Smooth muscle cell of the brain vasculature (primary cell): ENCODE measurements around the gene TXK.
A peak's percentile ranks its signal among the peaks of the same experiment; 100 is the strongest.

ENCODE experiments used
- DNase-seq: peaks from one replicate; pipeline ENCODE4 v3.0.0-alpha.2; 2012; ENCODE audit warnings: low read depth, low spot score

Gene TXK

GRCh38 chr4:48051078-48051477 is 83.0 kb downstream of the TXK start:
- no peak for DNase-seq

- no peak for DNase-seq
Measured at GRCh38 chr4:48049483-48049882, 84.6 kb downstream of the TXK start.

GRCh38 chr4:48047896-48048295 is 86.2 kb downstream of the TXK start:
- DNase-seq, result no peak

- no peak for DNase-seq
Measured at GRCh38 chr4:48047421-48047844, 86.6 kb downstream of the TXK start.

DNA sequence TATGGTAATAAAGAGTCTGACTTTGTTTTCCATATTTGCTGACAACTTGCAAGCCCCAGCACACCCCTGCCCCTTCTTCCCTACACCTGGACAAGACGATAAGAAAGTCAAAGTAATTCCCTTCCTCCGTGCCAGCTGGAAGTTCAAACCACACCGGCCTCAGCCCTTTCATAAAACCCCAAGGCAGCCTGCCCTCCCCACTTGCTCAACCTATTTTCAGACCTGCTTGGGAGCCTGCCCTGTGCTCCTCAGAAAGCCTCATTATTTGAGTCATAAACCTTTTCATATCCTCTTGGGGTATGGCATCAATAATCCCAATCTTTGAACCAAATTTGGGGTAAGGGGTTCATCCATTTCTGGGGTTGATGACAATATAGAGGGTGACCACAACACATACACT is 88.0 kb downstream of the TXK start:
- no peak for DNase-seq

GRCh38 chr4:48044298-48044697 is 89.8 kb downstream of the TXK start:
- DNase-seq, result no peak

GRCh38 chr4:48043504-48043903 is 90.5 kb downstream of the TXK start:
- DNase-seq, result no peak

GRCh38 chr4:48042979-48043461 is 91.0 kb downstream of the TXK start:
- no peak for DNase-seq

GRCh38 chr4:48041535-48042137 is 92.4 kb downstream of the TXK start:
- no peak for DNase-seq

DNA sequence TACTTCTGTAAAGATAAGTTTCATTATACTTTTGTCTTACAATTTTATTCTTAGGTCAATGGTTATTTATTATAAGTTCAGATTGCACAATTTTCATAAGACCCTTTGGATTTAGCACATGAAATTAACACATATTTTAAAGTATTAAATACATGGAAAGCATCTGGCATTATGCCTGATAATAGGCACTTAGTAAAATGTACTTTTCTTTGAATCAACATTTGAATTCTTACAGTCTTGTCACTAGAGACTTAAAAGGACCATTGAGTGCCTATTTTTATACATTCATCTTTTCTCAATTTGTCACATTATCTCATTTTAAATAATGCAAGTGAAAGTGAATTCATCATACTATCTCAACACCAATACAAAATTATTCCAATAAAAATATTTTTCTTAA is 94.5 kb downstream of the TXK start:
- no peak for DNase-seq

DNA sequence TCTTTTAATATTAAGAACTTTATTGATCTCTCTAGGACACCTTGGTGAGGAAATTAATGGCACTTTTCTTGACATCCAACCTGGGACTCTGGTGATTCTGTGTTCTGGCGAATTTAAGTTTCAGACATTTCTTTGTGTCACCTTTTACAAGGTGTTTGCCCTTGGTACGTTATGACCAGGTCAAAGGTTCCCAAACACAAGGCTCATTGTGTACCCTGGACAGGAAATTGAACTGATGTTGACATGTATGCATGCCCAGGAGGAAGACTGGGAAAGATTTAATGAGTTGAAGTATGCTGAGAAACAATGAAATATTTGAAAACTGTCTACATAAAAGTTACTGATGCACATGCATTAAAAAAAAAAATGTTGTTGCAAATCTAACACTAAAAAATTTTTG is 95.4 kb downstream of the TXK start:
- DNase-seq, result no peak

GRCh38 chr4:48037117-48037462 is 97.0 kb downstream of the TXK start:
- no peak for DNase-seq

- DNase-seq, result no peak
Measured at GRCh38 chr4:48035952-48036351, 98.1 kb downstream of the TXK start.

DNA sequence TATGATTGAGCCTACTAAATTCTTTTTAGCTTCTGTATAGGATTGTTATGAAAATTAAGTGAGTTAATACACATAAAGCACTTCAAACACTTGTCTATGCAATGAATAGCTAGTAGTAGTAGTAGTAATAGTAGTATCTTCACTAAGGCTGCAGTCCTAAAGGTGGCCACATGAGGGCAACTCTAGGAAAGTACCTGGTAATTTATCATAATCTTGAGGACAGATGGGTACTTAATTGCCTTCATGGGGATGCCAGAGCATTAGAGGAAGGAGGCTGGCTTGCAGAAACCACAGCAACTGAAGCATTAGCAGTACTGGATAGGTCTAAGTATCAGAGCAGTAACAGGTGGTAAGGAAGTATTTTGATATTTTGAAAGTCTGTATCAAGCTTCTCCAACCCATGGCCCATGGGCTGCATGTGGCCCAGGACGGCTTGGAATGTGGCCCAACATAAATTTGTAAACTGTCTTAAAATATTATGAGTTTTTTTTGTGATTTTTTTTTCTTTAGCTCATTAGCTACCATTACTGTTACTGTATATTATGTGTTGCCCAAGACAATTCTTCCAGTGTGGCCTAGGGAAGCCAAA is 100.1 kb downstream of the TXK start:
- no peak for DNase-seq

DNA sequence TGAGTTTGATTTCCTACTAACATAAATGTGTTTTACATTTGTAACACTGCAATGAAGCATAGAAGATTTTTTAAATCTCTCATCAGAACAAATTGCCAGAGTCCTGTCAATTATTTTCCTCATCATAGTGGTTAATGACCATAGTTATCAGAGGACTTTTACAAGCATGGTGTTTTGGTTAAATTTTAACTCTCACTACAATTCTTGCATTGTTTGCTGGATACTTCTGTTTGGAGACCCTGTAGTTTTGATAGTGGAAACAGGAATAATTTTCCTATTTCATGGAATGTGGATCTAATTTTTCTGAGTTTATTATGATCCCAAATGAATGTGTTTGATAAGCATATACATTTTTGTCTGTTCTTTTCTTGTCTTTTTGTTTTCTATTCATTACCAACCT is 100.6 kb downstream of the TXK start:
- DNase-seq, result no peak

DNA sequence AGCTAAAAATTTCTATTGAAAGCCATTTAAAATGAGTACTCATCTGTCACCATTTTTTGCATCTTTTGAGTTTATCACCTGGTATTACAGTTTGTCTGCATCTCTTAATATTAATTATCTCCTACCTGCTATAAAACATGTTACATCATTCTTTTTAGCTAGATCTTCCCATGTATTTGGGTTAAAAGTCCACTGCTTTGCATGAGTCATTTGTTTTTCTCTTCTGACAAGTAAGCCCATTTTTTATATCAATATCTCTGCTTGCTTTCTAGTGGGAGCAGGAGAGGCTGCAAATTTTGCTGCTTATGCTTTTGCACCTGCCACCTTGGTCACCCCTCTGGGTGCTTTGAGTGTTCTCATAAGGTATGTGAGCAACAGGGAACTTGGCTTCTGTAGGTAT is 101.3 kb downstream of the TXK start:
- DNase-seq, result no peak

DNA sequence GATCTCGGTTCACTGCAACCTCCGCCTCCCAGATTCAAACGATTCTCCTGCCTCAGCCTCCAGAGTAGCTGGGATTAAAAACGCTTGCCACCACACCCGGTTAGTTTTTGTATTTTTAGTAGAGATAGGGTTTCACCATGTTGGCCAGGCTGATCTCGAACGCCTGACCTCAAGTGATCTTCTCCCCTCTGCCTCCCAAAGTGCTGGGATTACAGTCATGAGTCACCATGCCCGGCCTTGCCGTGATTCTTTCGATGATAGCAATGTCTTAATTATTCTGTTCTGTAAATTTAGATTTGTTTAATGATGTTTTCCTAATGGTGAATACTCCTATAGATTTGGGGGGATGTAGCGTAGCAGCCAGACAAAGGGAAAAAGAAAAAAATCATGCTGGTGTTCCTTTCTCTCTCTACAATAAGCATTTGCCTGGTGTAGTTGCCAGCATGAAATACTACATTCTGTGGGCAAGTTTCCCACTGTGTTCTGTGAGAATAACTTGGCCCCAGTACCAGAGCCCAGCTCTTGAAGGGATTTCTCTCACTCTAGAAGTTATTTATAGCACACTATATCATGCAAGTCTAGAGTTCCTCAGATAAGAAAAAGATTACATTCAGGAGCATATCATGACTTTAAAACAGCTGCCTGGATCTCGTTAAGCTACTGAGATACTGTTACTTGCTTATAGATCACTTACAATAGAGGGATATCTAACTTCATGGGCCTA is 102.1 kb downstream of the TXK start:
- DNase-seq, result peak; percentile 23

DNA sequence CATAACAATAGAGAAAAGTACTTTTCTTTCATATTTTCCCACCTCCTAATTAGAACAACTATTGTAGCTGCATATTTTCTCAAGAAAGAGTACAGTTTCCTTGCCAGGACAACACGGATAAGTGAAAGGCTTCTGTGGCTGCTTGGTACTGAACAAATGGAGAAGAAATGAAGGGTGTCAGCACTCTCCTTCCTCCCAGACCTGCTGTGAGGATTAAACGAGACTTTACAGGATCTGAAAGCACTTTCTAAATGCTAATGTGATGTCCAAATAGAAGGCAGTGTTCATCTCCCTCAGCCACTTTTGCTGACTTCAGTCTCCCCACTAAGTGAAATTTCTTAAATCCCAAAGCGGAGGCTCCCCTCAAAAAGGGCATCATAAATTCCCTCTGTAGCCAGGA is 103.6 kb downstream of the TXK start:
- no peak for DNase-seq

GRCh38 chr4:48028696-48029095 is 105.4 kb downstream of the TXK start:
- DNase-seq, result no peak

GRCh38 chr4:48027653-48028052 is 106.4 kb downstream of the TXK start:
- no peak for DNase-seq

GRCh38 chr4:48025005-48025404 is 109.0 kb downstream of the TXK start:
- DNase-seq, result no peak

DNA sequence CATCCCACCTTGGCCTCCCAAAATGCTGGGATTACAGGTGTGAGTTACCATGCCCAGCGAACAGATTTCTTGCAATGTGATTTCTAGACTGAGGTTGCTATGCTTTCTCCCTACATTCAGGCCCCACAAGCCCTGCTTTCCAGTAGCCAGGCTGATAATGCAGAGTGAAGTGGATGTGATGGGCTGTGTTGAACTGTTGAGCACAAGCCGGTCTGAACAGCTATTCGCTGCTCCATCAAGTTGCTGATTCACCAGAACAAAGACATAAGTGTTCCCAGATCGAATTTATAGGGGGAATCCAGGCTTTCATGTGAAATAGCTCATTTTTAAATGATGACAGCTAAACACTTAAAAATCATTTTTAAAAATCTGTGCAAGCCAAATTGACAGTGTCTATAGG is 109.5 kb downstream of the TXK start:
- DNase-seq, result no peak

GRCh38 chr4:48022192-48022799 is 111.8 kb downstream of the TXK start:
- DNase-seq, result no peak
